ENCODE data around the gene PITPNM2.

- no peak for TF ChIP-seq CTCF (optimal IDR thresholded peaks at IDR 0.05 in 1 of 3, IDR thresholded peaks at IDR 0.05 in 1 of 3, conservative IDR thresholded peaks at IDR 0.05 in 1 of 3; ENCODE audit: extremely low read depth in 1 of 3, insufficient read depth in 2 of 3, low read length in 3 of 3)
- TF ChIP-seq EZH2 (IDR thresholded peaks at IDR 0.05; ENCODE audit: low read length), result no peak
These were observed 1.8 kb downstream of the PITPNM2 start for GRCh38 chr12:123149088-123149487.
